ENCODE measurements around the gene SEPSECS.

Gene SEPSECS

DNA sequence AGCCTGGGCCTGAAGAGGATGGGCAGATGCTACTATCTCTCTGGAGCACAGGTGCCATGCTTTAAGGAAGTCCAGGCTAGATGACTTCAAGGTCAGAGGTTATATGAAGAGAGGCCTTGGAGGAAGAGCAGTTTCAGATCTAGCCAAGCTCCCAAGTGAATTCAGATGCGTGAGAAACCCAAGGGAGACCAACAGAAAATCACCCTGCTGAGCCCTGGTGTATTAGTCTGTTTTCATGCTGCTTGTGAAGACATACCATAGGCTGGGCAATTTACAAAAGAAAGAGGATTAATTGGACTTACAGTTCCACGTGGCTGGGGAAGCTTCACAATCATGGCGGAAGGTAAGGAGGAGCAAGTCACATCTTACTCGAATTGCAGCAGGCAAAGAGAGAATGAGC, 81.7 kb downstream of the SEPSECS start:
- no peak for DNase-seq

GRCh38 chr4:25076625-25077398, 83.4 kb downstream of the SEPSECS start:
- no peak for DNase-seq

- DNase-seq: no peak
Observed at GRCh38 chr4:25075851-25076250, 84.4 kb downstream of the SEPSECS start.

- DNase-seq: no peak
Observed at GRCh38 chr4:25075129-25075528, 85.1 kb downstream of the SEPSECS start.

- DNase-seq: no peak
Observed at GRCh38 chr4:25070545-25070944, 89.7 kb downstream of the SEPSECS start.

Data from hippocampal formation (tissue), 2 donors.